Stimulated activated CD4-positive, alpha-beta T cell treated with anti-CD3 and anti-CD28 coated beads, Interleukin-15, amount 100 ng/mL, for 24 hours (primary cell): Measurements from ENCODE around the gene FOXA3.

ENCODE experiments used
- DNase-seq: peaks from one replicate; pipeline ENCODE4 v3.0.0-alpha.2; 2020

Gene FOXA3

DNA sequence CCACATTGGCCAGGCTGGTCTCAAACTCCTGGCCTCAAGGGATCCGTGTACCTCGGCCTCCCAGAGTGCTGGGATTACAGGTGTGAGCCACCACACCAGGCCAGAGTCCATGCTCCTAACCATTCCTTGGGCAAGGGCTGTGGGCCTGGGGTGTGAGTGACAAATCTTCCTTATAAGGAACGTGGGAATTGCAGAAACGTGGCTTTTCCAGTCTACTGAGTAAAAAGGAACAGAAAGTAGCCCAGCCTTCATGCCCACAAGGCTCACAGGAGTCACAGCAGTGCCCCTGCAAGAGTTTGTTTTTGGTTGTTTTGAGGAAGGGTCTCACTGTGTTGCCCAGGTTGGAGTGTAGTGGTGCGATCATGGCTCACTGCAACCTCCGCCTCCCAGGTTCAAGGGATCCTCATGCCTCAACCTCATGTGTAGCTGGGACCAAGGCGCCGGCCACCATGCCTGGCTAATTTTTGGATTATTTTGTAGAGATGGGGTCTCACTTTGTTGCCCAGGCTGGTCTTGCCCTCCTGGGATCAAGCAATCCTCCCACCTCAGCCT is 33.2 kb downstream of the FOXA3 start:
- DNase-seq, result no peak

DNA sequence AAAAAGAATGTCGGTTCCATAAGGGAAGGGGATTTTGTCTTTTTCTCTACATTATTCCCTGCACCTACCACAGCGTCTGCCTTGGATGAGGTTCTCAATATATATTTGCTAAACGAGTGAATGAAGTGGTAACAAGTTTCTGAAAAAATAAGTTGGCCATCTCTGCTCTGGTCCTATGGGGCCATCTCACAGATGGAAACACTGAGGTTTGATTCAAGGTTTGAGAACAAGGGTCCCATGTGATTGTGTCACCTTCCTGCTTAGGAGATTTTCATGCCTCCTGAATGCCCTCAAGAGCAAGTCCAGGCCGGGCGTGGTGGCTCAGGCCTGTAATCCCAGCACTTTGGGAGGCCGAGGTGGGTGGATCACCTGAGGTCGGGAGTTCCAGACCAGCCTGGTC is 35.1 kb downstream of the FOXA3 start:
- no peak for DNase-seq

- no peak for DNase-seq
These were observed 35.9 kb downstream of the FOXA3 start for GRCh38 chr19:45899919-45900589.

DNA sequence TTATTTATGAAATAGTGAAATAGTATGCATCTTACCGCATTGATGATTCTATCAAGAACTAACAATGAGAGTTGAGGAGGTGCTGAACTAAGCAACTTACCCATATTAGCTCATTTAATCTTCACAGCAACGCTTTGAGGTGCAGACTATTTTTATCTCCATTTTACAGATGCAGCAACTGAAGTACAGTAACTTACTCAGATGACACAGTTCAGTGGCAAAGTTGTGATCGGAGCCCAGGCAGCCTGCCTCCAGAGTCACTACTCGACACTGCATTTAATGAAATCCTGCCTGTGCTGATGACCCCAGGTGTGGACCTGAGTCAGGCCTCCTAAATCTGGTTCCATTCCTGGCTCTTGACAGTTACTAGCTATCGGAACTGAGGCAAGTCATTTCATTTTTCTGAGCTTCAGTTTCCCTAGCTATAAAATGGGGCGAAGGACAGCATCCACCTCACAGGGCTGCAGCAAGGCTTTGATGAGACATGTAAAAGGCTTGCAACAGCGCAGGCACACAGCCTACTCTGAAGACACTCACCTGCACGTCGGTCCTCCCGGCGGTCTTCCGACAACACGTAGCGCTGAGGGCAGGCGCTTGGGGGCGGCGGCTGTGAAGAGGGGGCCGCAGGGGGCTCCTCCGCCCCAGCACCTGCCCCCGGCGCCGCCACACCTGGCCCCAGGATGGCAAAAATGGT is 36.8 kb downstream of the FOXA3 start:
- no peak for DNase-seq

DNA sequence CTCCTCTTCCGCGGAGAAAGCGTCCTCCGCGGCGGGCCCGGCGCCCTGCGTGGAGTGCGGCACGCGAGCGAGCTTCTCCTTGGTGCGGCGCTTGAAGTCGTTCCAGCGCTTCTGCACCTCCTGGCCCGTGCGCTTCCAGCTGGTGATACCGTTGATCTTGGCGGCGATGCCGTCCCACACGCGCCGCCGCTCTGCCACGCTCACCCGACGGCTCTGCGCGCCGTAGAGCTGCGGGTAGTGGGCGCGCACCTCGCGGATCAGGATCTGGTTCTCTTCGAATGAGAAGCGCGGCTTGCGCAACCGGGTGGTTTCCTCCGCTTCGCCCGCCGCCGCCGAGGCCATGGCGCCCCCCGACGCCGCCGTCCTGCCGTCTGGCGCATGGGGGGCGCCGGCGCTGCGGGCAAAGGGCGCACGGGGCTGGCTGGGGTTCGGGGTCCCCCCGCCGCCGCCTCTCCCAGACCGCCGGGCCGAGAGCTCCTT is 37.3 kb downstream of the FOXA3 start:
- DNase-seq, result peak; percentile 53

DNA sequence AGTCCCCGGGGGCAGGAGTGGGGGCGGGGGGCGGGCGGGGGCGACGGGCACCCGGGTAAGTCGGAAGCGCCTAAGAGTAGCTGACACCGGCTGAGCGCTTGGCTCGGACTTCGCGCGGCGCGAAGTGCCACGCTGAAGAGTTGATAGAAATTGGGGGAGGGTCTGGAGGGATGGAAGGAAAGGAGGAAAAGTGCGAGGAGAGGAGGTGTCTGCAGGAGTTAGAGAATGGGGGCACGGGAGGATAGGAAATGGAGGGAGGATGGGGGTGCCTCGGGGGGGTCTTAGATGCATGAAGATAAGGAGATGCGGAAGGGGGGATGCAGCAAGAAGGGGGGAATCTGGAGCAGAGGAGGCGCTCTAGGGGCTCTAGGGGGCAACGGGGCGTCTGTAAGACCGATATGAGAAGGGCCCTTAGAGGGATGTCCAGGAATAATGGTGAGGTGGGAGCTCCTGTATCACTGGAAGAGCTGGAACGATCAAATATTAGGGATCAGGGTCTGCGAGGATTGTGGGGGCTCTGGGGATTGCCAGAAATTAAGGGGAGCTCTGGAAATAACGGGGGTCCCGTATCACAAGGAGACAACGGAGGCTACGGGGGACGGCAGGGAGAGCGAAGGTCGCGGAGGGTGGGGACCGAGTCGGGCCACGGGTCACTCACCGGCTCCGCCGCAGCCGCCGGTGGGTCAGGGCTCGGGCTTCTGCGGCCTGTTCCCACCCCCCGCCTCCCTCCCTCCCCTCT is 38.0 kb downstream of the FOXA3 start, which contains the start of gene MYPOP:
Gene MYPOP (minus strand): TSS at position 702 of the 739 bp plus-strand sequence. CDS start 840 bp downstream, outside the sequence.
- DNase-seq, result no peak

- peak; percentile 99 for DNase-seq
These were observed 38.8 kb downstream of the FOXA3 start for GRCh38 chr19:45902651-45903625.

GRCh38 chr19:45905011-45905410 is 40.9 kb downstream of the FOXA3 start:
- DNase-seq, result no peak

GRCh38 chr19:45906221-45906620 is 42.1 kb downstream of the FOXA3 start:
- no peak for DNase-seq

DNA sequence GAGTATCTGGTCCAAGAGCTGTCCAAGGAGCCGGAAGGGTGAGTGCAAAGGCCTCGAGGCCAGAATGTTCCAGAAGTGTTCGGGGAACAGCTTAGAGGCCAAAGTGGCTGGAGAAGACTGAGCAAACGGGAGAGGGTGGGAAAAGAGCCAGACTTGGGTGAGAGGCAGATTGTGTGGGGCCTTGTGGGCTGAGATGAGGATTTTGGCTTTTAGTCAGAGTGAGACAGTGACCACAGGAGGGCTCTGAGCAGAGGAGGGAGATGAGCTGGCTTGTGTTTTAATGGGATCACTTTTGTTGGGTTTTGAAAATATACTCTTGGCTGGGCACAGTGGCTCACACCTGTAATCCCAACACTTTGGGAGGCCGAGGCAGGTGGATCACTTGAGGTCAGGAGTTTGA is 44.8 kb downstream of the FOXA3 start:
- DNase-seq, result no peak

DNA sequence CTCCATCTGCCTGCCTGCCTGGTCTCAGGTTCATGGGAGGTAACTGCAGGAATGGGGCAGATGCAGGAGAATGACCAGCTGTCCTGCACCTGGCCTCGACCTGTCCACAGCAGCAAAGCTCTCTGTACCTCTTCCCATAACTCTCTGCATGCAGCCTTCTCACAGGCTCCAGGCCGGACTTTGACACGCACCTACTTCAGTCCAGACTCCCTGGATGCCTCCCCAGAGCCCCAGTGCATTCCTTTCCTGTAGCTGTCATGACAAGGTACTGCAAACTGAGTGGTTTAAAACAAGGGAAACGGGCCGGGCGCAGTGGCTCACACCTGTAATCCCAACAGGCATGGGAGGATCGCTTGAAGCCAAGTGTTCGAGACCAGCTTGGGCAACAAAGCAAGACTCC is 47.2 kb downstream of the FOXA3 start:
- no peak for DNase-seq

DNA sequence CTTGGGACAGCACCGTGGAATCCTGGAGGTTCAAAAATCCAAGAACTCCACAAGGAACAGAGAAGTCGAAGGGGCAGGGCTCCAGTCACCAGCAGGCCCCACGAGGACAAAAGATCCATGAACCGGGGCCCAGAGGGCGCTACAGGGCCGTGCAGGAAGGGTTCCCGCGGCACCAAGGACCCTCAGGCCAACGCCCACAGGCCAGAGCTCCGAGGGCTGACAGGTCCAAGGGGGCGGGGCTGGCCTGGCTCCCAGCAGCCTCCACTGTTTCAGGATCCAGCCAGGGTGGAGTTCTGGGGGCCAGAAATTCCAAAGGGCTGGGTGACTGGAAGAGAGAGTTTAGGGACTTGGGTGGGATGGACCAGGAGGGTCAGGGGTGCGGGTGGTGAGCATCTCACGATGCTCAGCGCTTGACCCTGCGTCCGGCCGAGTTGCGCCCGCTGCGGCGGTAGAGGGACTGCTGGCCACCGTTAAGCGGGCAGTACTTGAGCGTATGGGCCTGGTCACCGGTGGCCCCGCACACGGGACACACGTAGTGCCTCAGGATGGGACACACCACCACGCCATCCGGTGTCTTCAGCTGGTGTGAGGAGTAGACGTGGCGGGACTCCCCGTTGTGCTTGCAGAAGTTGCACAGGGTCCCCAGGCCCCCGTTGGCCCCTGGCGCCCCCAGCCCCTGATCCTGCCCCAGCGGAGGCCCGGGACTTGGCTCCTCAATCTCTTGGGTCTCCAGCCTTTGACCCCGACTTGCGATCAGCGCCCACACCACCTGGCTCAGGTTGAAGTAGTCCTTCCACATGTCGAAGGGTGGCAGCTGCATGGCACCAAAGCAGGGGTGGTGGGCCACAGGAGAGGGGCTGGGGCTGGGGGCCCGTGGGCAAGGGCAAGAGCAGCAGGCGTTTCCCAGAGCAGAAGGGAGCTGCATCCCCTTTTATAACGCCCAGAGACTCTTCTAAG is 50.0 kb downstream of the FOXA3 start, which contains the start of gene NANOS2:
Gene NANOS2 (minus strand): TSS at position 905 of the 957 bp plus-strand sequence. CDS start 85 bp downstream, at position 820.
- DNase-seq, result no peak

DNA sequence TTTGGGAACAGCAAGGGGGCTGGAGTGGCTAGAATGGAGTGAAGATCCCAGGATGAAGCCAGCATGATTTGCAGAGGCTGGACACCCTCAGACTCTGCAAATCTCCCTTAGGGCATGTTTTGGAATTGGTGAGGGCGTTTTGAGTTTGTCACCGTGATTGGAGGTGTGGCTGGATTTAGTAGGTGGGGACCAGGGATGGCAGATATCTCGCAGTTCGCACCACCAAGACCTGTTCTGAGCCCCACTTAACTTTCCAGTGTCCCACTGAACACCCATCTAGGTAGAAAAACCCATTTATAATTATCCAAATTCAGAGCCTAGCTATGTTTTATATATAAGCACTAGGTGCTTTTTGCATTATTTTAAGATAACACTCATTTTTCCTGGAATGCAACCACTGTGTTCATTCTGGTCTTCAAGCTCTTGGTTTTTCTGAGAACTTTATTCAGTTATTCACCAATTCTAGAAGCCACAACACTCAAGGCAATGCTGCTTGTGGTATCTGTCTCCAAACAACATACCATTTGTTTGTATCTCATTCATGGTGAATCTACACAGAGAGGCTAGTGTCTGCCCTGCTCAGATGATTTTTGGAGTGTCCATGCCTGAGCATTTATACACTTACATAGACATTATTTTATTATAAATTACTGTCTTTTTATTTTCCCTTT is 53.4 kb downstream of the FOXA3 start:
- no peak for DNase-seq

- DNase-seq, result no peak
These were observed 54.6 kb downstream of the FOXA3 start for GRCh38 chr19:45918721-45919120.

- no peak for DNase-seq
These were observed 55.6 kb downstream of the FOXA3 start for GRCh38 chr19:45919678-45920077.

GRCh38 chr19:45920458-45920857 is 56.3 kb downstream of the FOXA3 start:
- DNase-seq, result peak; percentile 18

DNA sequence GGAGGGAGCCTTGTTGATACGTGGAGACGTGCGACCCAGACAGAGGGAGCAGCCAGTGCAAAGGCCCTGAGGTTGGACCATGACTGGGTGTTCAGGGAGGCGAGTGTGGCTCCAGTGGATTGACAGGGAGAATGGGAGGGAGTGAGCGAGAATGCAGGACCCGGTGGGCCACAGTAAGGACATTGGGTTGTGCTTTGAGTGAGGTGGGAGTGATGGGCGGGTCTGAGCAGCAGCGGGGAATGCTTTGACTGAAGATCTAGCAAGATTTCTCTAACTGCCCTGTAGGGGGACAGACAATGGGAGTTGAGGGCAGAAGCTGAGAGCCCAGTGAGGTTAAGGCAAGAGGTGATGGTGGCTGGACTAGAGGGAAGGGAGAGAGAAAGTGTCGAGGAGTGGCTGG is 58.2 kb downstream of the FOXA3 start:
- DNase-seq, result no peak
